Activated CD8-positive, alpha-beta memory T cell treated with anti-CD3 and anti-CD28 coated beads, Interleukin-2, amount 50 U/mL, for 4 hours (primary cell): ENCODE data around the gene RPL41.
"Not testable (repeated sequence)": the region's sequence is repeated elsewhere in the genome, so short reads cannot be mapped to it uniquely, and the experiment has no call there.

Experiments used
- DNase-seq: peaks from one replicate; pipeline ENCODE4 v3.0.0-alpha.2; 2020

The RPL41 gene

DNA sequence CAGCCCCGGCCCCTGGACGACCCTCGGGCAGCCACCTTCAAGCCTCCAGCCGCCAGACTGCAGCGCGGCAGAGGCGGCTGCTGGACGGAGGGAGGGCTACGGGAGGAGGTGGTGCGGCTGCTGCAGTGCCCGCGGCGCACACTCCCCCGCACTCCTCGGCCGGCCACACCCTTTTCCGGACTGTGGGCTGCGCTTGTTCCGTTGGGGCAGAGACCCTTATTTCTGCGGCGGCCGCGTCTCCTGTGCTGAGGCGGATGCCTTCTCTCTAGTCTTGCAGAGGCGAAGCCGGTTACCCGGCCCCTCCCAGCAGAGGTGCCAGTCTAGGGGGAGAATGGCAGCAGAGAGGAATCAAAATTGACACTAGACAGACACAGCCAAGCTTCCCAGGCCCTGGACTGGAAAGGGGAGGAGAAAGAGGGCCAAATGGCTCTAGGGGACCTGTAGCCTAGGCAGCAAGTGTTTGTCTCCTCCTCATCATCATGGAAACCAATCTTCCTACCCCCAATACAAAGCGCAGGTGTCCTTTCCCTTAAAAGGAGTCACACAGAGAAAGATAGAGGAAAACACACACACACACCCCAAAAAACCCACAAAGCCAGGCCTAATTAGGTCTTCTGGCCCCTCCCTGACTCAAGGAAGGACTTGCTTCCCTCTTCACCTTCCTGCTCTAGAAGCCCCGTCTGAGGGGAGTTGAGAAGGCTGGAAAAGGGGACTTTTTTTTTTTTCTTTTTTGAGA lies 12.9 kb downstream of the RPL41 start:
- peak; percentile 69 for DNase-seq

DNA sequence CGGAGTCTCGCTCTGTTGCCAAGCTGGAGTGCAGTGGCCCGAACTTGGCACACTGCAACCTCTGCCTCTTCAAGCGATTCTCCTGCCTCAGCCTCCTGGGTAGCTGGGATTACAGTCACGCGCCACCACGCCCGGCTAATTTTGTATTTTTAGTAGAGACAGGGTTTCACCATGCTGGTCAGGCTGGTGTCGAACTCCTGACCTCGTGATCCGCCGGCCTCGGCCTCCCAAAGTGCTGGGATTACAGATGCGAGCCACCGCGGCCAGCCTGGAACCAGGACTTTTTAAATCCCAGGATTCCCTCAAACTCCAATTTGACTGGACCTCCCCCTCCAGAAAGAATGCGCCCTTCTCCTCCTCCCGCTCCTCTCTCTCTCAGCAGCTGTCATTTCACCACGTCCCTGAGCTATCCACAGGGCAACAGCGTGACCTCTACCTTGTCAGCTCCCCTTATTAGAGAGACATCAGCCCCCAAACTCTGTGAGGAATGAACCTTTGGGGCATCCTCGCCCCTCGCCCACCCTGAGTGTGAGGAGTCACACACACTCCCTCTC lies 13.6 kb downstream of the RPL41 start:
- DNase-seq, result no peak

DNA sequence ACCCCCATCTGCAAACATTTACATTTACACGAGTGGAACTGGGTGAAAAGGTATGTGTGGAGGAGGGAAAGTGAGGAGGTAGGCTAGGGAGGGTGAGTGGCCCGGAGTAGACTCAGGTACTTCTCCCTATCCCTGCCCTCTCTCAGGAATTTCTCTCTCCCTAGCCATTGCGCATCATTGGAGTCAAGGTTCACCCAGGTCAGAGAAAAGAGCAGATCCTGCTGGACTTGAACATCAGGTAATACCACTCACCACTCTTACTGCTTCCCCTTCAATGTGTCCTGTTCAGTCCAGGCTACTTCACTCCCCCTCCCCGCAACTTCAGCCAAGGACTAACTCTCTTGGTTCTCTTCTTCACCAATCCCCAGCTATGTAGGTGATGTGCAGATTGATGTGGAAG lies 14.4 kb downstream of the RPL41 start:
- no peak for DNase-seq

DNA sequence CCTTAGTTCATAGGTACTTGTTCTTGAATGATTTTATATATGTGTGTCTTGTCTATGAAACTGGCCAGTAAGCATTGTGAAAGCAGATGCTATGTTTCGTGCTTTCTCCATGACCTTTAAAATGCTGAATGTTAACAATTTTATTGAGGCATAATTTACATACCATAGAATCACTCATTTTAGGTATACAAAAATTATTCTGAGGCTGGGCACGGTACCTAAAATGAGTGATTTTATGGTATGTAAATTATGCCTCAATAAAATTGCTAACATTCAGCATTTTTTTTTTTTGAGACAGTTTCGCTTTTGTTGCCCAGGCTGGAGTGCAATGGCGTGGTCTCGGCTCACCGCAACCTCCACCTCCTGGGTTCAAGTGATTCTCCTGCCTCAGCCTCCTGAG lies 18.5 kb downstream of the RPL41 start:
- DNase-seq, result no peak

DNA sequence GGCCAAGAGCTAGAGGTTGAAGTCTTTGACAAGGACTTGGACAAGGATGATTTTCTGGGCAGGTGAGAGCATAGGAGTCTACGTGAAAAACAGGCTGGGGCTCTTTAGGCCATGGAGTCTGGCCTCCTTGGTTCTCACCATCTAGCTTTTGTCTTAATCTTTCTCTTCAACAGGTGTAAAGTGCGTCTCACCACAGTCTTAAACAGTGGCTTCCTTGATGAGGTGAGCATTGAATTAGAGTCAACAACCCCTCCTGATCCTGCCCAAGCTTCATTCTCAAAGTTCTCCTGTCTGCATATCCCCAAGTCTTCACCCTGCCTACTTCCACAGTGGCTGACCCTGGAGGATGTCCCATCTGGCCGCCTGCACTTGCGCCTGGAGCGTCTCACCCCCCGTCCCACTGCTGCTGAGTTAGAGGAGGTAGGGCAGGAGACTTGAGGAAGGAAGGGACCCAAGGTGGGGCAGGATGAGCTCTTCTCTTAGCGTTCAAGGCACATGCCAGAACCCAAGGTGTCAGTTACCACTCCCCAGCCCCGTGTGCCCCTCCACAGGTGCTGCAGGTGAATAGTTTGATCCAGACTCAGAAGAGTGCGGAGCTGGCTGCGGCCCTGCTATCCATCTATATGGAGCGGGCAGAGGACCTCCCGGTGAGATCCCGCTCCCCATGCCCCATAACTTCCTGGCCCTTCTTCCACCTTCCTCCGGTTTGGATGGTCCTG lies 21.6 kb downstream of the RPL41 start:
- no peak for DNase-seq

DNA sequence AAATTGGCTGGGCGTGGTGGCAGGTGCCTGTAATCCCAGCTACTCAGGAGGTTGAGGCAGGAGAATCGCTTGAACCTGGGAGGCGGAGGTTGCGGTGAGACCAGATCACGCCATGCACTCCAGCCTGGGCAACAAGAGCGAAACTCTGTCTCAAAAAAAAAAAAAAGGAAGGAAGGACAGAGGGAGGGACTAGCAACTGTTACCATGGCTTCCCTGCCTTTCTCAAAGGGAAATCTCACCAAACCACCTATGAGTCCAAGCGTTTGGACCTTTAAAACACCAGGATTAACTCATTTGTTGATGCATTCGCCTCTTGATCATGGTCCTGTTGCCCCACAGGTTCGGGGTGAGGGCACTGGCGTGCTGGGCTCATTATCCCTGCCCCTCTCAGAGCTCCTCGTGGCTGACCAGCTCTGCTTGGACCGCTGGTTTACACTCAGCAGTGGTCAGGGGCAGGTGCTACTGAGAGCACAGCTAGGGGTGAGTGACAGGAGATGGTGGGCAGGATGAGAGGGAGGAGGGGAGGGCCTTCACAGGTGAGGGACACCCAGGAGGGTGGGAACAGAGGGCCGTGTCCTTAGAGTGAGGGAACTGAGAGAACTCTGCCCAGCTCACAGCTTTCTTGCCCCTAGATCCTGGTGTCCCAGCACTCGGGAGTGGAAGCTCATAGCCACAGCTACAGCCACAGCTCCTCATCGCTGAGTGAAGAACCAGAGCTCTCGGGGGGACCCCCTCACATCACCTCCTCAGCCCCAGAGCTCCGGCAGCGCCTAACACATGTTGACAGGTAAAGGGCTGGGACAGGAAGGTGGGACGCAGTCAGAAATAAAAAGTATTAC lies 25.7 kb downstream of the RPL41 start:
- no peak for DNase-seq

DNA sequence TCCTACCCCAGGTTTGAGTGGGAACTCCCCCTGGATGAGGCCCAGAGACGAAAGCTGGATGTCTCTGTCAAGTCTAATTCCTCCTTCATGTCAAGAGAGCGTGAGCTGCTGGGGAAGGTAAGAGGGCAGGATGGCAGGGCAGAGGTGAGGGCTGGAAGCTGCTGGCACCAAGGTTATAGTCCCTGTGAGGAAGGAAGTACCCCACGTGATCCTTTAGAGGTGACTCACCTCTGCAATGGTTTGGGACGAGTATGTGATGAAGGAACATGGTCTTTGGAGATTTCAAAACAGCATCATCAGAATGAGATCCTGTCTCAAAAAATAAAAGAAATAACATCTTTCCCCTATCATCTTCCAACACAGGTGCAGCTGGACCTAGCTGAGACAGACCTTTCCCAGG lies 26.8 kb downstream of the RPL41 start:
- DNase-seq, result no peak

DNA sequence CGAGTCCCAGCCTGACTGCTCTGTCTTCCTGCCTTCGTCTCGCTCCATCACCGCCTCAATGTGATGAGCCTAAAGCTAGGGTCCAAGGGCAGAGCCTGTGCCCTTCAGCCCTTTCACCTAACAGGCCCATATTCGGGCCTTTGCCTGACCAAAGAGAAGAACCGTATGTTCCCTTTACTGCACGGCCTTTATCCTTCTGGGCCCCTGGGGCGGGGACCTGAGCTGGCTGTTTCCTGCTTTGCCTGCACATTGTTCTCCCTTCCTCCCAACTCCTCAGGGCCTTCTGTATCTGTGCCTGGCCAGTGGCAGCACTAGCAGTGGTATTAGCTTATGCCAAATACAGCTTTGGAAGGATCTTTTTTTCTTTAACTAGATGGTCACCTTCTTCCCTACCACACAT lies 27.4 kb downstream of the RPL41 start:
- DNase-seq, result no peak

DNA sequence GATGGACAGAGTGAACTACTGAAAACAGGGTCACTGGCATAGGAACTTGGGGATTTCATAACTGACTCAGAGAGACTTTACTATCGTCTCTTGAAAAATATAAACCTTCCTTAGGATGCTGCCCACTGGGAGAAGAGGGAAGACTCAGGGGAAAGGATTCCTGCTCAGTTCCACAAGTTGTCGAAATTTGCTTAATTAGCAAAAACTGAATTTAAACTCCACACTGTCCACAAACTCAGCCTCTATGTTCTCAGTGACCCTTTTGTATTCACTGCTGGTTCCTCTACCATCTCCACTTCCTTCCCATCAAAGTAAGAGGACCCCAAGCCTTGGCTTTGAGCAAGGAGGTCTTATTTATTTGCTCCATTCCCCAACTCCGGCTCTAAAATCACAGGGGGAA lies 28.8 kb downstream of the RPL41 start:
- no peak for DNase-seq

DNA sequence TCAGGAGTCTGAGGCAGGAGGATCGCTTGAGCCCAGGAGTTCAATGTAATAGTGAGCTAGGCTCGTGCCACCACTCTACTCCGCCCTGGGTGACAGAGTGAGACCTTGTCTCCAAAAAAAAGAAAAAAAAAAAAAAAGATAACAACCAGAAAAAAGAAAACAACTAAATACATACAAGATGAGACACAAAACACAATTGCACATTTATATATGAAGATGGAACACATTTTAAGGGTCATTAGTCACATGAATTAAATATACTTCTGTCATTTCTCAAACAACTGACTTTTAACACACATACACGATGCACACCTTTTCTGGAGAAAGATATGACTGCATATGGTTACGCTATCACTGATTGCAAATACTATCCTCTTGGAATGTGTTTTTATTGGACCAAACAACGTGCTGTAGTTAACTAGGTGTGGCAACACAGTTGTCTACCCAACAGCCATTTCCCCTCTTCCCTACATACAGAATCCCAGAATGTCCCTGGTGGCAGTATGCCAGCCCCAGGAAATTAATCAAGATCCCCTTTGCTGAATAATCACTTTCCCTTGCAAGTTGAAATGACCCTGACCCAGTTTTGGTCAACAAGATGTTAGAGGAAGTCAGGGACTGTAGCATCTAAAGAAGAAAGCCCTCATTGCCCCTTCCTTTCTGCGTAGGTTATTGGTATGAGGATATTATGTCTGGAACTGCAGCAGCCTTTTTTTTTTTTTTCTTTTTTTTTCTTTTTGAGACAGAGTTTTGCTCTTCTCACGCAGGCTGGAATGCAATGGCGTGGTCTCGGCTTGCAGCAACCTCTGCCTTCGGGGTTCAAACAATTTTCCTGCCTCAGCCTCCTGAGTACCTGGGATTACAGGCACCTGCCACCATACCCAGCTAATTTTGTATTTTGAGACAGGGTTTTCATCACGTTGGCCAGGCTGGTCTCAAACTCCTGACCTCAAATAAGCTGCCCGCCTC lies 30.3 kb downstream of the RPL41 start:
- no peak for DNase-seq

DNA sequence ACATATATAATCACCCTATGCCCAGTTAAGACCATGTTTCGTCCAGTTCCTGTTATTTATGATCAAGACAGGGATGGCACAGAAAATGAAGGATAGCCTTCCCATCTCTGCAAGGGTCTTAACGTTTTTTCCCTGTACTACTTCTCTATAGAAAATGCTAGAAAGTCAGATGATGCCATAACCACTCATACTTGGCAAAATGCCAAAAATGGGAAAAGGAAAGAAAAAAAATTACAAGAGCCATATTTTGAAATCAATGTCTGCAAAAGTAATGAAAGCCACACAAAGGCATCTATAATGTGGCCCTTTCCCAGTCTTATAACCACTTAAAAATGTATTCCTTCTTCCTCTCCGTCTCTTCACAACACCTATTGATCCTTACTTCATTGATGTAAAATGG lies 34.1 kb downstream of the RPL41 start:
- no peak for DNase-seq

DNA sequence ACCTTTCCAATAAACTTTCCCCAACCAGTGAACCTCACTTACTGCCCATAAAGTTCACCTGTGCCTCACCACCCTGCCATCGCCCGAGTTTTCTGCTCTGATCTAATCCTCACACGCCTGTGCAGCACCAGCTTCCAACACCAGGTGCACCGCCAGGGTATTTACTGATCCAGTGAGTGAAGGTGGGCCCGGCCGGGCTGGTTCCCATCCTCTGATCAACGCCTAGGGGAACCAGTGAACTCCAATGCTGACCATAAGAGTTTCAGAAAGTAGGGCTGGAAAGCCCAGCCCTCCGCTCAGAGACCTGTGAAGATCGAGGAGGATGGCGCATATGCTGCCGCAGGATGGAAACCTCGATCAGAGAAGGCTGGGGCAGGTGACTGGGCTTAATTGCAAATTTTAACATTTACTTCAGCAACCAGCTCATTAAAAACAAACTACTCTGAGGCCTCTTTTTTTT lies 35.3 kb downstream of the RPL41 start:
- DNase-seq, result peak; percentile 65

DNA sequence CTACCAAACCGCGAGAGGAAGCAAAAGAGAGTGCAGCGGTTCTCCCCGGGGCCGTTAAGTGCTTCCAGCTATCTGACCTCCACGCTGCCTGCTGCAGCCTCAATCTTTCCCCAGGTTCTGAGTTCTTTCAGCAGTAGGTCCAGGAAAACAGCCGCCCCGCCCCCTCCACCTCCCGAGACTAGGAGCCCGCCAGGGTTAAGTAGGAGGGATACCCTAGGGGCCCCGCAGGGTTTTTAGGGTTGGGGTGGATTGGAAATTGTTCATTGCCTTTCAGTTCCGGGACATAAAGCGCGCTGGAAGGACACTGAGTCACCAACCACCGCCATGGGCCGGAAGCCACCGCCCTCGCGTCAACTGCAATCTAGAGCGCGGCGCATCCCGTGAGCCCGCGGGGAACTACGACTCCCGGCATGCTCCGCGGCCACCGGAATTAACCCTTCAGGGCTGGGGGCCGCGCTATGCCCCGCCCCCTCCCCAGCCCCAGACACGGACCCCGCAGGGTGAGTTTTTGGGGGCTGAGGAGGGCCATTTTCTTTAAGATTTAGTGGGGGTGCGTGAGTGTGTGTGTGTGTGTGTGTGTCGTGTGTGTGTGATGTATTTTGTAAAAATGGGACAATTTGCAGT lies 35.8 kb downstream of the RPL41 start, which contains the start of gene MYL6B:
Gene MYL6B (plus strand): TSS at position 456 of the 624 bp plus-strand sequence. CDS start 1,332 bp downstream, outside the sequence.
- DNase-seq, result peak; percentile 93

DNA sequence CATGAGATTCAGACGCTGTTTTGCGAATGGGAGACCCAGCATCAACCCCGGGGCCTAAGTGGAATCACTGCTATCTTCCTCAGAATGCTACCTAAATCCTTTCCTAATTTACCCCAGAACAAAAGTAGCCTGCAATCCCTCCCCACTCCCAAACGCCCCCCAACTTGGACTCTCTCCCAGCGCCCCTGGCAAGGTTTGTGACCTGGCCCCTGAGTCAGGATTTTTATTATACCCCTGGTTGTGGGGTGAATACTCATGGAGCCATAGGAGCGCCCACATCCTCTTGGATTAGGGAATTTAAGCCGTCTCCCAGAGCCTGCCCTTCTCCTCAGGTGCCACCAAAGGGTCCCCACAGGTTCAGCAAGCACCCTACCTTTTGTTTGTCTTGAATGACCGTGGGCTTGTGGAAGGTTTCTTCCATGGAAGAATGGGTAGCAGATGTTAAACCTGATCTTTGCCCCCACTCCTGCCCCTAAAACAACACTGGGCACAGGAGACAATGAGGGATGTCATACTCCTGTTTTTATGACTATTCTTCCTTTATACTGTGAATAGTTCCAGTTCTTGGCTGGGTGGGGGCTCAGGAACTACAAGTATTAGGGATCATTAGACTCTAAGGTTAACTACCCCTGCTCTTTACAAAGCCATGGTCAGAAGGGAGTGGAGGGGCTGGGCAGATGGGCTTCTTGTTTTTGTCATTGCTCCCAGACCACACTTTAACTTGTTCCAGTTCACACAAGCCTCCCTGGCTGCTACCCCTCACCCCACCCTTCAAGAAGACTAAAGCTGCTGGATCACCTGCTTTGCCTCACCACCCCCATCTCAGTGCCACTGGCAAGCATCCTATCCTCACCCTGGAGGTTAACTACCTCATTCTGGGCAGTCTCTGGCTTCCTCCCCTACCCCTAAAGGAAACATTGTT lies 36.6 kb downstream of the RPL41 start:
- no peak for DNase-seq

DNA sequence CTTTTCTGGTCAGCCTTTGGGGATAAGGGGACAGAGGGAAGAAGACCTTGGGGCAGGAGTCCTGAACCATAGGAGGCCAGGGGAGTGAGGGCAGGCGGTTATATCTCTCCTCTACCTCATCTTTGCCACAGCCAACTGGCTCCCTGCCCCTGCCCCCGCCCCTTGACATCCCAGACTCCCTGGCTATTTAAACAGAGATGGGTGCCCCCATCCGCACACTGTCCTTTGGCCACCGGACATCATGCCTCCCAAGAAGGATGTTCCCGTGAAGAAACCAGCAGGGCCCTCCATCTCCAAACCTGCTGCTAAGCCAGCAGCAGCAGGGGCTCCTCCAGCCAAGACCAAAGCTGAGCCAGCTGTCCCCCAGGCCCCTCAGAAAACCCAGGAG lies 37.2 kb downstream of the RPL41 start:
- DNase-seq, result no peak

DNA sequence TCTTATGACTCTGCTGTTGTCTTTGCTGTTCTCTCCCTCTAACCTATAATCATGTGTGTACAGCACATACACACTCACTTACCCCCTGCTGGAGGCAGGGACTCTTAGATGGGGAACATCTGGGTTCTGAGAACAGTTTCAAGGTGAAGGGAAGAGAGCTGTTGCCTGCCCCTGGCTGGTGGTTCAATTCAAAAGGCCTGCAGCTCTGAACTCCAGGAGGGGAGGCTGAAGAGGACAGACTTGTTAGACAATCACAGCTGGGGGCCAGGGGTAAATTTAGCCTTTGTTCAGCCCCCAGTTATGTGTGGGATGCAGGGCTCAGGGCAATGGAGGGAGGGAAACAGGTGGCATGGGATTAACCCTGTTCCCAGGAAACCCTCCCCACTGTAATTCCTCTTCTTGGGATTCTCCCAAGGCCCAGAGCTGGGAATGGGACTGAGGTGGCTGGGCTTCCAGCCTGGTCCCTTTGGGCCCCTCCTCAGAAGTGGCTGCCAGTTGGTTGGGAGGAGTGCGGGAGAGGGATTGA lies 37.9 kb downstream of the RPL41 start:
- DNase-seq, result no peak

DNA sequence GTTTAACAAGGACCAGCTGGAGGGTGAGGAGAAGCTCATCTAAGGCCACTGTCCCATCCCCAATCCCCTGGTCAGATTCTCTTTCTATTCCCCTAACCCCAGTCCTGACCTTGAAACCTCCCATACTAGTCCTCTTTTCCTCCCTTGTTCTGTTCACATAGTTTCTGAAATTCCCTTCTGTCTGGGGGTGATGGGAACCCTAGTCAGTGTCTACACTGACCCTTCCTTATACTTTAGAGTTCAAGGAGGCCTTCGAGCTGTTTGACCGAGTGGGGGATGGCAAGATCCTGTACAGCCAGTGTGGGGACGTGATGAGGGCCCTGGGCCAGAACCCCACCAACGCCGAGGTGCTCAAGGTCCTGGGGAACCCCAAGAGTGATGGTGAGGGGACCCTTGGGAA lies 38.4 kb downstream of the RPL41 start:
- DNase-seq, result no peak

DNA sequence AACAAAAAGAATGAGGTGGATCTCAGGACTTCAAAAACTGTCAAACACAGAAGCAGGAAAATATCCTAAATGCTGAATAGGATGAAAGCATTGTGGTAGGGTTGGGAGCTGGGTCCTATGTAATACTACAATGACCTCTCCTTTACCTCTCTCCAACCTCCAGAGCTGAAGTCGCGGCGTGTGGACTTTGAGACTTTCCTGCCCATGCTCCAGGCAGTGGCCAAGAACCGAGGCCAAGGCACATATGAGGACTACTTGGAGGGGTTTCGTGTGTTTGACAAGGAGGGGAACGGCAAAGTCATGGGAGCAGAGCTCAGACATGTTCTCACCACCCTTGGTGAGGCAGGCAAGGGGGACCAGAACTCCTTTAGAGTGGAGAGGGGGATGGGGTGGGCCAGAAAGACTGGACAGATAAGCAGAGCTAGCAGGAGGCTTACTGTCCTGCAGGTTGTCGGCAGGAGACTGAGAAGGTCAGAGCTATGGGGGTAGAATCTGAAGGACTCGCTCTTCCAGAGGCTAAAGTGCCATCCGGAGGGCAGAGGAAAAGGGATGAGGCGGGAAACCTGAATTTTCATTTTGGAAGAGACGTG lies 38.9 kb downstream of the RPL41 start:
- no peak for DNase-seq

DNA sequence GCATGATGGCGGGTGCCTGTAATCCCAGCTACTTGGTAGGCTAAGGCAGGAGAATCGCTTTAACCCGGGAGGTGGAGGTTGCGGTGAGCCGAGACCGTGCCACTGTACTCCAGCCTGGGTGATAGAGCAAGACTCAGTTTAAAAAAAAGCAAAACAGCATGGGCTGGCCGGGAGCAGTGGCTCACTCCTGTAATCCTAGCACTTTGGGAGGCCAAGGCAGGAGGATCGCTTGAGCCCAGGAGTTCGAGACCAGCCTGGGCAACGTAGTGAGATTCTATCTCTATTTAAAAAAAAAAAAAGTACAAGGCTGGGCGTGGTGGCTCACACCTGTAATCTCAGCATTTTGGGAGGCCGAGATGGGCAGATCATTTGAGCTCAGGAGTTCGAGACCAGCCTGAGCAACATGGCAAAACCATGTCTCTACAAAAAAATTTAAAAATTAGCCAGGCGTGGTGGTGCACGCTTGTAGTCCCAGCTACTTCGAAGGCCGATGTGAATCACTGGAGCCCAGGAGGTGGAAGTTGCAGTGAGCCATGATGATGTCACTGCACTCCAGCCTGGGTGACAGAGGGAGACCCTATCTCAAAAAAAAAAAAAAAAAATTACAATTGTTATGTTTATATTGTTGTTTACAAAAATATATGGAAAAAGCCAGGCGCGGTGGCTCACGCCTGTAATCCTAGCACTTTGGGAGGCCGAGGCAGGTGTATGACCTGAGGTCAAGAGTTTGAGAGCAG lies 40.2 kb downstream of the RPL41 start:
- DNase-seq, result not testable (repeated sequence)
